Measurements from ENCODE around the gene PPP6R2.

PPP6R2 gene

DNA sequence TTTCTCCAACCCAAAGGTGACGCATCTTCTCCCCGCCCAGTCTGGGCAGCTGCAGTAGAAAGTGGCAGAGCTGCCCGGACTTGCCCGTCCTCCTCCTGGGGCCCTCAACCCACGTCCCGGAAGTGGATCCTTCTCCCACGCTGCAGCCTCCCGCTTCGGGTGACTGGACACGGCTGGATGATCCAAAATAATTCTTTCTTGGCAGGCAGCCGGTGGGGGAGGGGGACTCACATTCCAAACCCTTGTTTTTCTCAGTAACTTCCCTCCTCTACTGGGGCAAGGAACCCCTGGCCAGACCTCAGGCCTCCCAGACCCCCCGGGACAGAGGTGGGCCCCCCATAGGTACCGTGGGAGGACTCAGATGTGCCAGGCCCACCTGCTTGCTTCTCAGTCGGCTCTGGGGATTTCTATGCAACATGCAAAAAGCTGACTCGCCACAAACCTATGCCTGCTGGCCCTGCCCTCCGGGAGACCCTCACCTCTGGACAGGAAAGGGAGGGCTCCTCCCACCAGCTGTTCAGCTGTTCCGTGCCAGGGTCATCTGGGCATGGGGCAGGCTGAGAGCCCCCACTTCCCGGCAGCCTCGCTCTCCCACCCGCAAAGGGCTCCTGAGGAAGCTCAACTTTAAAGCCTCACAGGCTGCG lies 37.1 kb upstream of the PPP6R2 start:
- in situ Hi-C loops (cut with HindIII; ENCODE audit: low sequenced_read_pairs): no loop called here

DNA sequence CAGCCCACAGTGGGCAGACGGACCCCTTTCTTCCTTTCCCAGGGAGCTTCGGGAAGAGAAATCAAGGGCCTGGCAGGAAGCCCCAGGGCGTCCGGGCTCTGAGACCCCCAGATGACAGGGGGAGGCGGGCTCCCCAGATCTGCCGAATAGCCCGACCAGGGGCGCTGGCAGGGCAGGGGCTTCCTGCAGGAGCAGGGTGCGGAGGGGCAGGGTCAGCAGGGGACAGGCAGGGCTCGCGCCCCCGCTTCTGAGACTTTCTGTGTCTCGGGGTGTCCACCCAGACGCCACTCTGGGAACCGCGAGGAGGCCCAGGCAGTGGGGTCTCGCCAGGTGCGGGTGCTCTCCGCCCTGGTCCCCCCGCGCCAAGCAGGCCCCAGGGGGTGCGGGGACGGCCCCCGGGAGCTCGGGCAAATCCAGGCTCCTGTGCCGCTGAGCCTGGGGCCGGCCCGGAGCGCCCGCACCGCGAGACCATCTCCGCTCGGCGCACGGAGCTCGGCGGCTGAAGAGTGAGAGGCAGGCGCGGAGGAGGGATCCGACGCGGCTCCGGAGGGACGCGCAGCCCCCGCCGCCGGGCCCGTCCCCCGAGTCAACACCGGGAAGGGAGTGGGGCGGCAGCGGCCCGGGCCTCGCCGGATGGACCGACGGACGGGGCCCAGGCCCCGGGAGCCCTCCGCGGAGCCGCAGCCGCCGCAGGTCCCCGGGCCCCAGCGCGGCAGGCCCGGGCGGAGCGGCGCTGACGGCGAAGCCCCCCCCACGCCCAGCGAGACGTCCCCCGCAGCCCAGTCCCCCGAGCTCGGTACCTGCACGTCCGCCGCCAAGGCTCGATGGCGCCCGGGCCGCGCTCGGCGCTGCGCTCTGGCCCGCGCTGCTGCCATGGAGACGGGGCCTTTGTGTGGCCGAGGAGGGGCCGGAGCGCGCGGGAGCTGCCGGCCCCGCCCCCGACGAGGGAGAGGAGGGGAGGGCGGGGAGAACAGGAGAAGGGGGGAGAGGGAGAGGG lies 36.1 kb upstream of the PPP6R2 start, which contains the start of gene PLXNB2:
TSS of gene PLXNB2 (minus strand) at position 894 of the 997 bp plus-strand sequence. CDS start 17,062 bp downstream, outside the sequence.
- in situ Hi-C loops (cut with HindIII; ENCODE audit: low sequenced_read_pairs): no loop called here

DNA sequence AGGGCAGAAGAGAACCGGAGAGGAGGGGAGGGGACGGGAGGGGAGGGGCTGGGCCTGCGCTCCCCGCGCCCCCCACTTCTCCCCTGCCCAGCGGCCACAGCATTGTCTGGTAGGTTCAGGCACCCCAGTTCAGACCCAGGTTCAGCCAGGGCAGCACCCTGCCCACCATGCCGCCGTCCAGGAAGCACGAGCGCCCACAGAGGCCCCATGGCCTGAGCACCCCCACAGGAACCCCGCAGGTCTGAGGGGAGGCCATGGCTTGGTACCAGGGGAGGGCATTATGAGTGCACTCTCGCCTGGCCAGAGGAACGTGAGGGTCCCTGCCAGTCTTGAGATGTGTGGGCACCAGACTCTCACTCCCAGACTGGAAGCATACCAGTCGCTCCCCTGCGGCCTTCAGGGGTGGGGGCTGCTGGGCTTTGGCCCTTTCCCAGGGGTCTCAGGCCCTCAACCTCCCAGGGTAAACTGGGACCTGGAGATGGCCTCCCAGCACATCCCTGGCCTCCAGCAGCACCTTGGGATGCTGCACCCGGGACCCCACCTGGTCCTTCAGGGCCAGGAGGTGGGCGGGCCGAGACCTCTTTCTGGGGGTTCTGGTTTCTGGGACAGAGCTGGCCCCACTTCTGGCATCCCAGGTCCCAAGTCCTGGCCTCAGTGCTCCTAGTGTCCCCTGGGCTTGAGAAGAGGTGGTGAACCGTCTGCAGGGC lies 35.1 kb upstream of the PPP6R2 start:
- in situ Hi-C loops (cut with HindIII; ENCODE audit: low sequenced_read_pairs): no loop called here

DNA sequence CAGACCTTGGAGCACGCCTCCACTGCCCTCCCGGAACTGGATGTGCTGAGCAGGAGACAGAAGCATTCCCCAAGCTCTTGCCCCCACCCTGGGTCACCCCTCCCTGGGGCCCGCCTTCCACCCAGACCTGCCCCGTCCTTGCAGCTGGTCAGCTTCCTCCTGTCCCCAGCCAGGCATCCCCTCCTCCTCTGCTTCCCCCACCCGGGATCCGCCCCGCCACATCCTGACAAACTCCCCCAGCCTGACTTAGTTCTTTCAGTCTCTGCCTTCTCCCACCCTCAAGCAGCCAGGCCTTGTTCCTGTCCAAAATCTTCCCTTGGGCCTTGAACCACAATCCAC lies 34.6 kb upstream of the PPP6R2 start:
- in situ Hi-C loops (cut with HindIII; ENCODE audit: low sequenced_read_pairs): no loop called here

DNA sequence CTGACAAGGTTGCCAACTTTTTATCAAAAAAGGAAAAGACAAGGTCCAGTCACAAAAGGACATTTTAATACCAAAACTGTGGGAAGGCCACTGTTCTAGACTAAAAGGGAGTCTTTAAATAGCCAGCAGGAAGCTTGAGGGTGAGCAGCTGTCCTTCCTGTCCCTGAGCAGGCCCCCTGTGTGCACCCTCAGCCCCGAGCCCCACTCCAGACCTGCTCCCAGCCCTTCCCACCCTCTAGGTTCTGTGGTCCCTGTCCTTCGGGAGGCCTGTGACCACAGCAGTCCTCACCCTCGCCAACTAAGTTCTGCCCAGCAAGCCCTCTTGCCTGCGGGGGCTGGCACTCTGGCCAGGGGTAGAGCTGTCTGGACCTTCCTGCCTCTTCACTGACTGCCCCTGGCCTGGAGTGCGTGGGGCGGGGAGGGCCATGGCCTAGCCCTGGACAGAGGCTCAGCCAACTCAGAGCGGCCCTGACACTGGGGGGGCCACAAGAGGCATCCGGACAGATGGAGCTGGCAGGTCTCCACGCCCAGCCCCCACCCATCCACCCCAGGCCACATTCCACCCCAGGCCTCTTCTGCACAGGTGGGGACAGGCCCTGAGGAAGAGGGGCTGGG lies 34.0 kb upstream of the PPP6R2 start:
- in situ Hi-C loops (cut with HindIII; ENCODE audit: low sequenced_read_pairs): no loop called here

DNA sequence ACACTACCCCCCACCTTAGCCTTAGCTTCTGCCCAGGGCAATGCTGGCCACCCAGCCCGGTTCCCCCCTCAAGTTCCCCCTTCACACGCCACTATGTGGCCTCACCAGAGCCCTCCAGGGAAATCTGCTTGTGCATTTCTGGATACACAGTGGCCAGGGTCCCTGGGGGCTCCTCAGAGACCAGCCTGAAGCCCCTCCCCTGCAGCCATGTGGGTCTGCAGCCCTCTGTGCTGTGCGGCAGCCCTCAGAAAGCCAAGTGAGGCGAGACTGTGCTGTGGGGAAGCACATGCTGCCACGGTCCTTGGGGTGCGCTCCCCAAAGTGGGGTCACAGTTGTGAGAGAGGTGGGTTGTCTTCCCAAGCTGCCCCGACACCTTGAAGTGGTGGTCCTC lies 33.5 kb upstream of the PPP6R2 start:
- in situ Hi-C loops (cut with HindIII; ENCODE audit: low sequenced_read_pairs): no loop called here

DNA sequence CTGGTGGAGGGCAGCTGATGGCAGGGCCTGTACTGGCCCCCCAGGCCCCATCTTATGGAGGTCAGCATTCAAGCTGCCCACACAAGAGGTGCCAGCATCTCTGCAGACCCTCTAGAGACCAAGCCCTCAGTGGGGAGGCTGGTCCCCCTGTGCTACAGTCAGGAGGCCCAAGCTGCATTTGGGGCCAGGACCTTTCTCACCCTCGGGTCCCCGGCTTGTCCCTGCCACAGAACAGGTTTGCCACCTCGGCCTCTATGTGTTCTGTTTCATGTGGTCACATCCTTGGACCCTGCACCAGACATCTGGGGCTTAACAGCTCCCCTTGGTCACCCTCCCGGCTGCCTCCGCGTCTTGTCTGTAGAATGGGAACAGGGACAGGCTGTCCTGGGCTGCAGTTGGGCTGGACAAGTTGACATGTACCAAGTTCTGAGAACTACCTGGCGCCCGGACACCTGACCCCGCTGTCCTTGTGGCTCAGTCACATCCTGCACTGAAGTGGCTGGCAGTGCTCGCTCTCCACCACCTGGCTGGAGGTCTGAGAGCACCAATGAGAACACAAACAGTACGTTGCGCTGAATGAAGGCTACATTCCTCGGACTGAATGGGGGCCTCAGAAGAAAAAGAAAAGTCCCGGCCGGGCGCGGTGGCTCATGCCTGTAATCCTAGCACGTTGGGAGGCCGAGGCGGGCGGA lies 33.0 kb upstream of the PPP6R2 start:
- in situ Hi-C loops (cut with HindIII; ENCODE audit: low sequenced_read_pairs): no loop called here

DNA sequence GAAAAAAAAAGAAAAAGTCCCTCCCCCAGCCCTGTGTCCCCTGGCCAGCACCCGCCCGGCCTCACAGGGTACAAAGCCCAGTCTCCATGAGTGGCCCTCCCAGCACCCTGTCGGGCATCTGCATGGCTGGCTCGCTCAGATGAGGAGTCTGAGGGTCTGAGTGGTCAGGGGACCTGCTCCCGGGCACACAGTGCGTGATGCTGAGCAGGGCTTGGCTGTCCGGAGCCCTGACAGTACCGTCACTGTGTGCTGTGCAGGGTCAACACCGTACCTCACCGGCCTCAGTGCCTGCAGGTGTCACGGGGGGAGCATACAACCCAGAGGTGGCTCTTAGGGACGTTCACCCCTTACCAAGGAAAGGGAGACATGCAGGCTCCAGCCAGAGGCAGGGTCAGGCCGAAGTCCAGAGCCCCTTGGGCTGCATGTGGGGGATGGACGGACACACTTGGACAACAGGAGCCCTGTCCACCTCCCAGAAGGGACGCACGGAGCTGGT lies 32.1 kb upstream of the PPP6R2 start:
- in situ Hi-C loops (cut with HindIII; ENCODE audit: low sequenced_read_pairs): no loop called here

DNA sequence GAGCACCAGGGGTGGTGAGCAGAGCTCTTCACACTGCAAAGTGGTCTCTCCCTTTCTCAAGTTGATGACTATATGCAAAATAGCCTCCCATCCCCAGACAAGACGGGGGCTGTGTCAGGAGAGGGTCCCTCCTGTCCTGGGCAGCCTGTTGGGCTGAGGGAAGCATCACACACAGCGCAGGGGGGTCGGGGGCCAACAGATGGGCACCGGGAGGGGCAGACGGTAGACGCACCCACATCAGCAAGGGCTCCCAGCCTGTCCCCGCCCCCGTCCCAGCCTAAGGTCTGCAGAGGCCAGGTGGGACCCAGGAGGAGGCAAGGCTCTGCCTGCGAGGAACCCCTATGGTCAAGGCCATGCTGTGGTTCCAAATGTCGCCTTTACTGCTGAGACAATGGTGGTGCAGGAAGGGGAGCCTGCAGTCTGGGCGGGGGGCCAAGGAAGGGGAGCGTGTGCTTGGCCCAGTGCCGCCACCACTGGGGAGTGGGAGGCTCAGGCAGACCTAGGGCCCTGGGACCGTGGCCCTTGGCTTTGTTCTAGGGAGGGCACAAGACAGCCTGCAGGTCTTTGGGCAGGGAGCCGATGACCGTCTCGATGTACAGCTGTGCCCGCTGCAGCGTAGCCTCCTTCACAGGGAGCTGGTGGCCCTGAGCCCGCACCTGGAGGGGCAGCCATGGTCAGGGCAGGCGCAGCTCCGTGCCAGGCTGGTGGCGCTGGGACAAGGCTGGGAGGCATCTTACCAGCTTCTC lies 31.3 kb upstream of the PPP6R2 start:
- in situ Hi-C loops (cut with HindIII; ENCODE audit: low sequenced_read_pairs): no loop called here

DNA sequence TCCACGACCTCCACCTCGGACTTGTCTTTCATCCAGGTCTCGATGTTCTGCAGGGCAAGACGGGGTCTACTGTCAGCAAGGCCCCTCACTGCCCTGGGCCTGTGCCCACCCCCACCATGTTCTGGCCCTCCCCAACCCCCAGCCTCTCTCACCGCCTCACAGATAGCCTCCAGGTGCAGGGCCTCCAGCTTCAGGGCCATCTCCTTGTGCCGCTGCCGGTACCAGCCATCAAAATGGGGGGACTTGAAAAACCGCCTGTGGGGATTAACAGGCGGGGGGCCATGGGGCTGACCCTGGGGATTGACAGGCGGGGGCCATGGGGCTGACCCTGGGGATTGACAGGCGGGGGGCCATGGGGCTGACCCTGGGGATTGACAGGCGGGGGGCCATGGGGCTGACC lies 30.8 kb upstream of the PPP6R2 start:
- in situ Hi-C loops (cut with HindIII; ENCODE audit: low sequenced_read_pairs): no loop called here

DNA sequence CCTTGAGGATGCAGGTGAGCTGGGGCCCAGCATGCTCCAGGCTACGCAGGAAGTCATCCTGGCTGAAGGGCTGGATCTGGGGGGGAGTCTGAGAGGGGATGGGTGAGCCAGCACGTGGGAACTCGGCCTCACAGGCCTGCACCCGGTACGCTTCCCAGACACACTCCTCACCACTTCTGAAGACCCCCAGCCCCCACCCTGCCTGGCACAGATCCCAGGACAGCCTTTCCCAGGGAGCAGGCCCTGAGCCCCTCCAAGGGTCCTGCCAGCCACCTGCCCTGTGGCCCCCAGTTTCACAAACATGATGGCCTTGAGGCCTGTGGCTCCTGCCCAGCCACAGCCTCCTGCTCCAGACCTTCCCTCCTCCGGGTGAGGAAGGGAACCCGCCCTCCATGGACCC lies 30.1 kb upstream of the PPP6R2 start:
- in situ Hi-C loops (cut with HindIII; ENCODE audit: low sequenced_read_pairs): no loop called here

DNA sequence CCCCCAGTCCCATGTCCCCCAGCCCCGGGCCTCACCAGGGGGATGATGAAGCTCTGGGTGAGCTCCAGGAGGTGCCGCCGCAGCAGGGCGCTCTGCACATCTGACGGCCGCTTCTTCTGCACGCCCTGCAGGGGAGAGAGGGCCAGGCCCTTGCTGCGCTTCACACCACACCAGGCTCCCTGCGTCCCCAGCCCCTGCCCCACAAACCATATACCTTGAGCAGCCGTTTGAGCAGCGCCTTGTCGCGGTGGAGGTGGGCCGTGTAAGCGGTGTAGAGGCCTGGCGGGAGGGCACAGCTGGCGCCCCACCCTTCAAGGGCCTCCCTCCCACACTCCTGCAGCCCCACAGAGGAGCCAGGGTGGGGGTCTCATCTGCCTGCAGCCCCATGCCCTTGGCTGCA lies 29.5 kb upstream of the PPP6R2 start:
- in situ Hi-C loops (cut with HindIII; ENCODE audit: low sequenced_read_pairs): no loop called here

DNA sequence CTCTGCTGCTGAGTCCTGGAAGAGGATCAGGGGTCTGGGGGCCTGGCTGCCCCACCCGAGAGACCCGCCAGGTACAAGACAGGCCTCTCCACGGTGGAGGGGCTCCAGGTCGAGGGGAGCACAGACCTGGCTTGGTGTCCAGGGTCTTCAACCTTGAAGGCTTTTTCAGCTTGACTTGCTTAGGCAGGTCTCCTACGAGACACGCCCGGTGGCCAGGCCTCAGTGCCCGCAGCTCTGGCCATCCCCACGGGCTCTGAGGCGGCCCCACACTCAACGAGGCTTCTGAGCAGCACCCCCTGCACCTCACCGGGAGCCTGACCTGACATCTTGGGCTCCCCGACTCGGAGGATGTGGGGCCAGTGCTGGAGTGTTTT lies 29.1 kb upstream of the PPP6R2 start:
- in situ Hi-C loops (cut with HindIII; ENCODE audit: low sequenced_read_pairs): no loop called here

DNA sequence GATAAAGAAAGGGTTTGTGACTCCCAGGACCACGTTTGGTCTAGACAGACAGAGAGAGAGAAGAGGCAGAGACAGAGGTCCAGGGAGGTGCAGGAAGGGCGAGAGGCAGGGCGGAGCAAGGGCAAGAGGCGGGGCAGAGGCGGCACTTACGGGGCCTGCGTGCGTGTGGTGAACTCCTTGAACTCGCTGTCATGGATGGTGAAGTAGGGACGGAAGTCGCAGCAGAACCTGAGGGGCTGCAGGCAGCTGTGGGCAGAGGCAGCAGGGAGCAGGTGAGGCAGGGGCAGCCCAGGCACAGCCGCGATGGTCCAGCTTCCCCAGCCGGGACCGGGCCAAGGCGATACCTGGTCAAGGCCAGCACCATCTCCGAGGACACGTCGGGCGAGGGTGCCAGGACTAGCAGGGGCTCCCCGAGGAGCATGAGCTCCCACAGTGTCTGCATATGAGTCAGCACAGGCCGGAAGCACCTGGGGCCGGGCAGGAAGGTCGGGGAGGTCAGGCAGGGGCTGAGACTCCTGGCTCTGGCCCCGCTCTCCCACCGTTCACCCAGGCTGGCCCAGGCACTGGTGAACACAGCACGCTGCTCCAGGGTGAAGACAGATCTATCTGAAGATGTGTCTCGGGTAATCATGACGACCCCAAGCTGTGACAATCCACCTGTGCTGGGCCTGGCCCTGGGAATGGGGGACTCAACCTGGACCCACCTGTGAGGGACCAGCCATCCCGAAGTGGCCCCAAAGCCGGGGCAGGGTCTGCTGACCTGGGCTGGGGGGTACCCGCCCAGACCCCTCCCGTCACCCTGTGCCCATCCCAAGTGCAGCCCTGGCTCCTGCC lies 28.5 kb upstream of the PPP6R2 start:
- in situ Hi-C loops (cut with HindIII; ENCODE audit: low sequenced_read_pairs): no loop called here

DNA sequence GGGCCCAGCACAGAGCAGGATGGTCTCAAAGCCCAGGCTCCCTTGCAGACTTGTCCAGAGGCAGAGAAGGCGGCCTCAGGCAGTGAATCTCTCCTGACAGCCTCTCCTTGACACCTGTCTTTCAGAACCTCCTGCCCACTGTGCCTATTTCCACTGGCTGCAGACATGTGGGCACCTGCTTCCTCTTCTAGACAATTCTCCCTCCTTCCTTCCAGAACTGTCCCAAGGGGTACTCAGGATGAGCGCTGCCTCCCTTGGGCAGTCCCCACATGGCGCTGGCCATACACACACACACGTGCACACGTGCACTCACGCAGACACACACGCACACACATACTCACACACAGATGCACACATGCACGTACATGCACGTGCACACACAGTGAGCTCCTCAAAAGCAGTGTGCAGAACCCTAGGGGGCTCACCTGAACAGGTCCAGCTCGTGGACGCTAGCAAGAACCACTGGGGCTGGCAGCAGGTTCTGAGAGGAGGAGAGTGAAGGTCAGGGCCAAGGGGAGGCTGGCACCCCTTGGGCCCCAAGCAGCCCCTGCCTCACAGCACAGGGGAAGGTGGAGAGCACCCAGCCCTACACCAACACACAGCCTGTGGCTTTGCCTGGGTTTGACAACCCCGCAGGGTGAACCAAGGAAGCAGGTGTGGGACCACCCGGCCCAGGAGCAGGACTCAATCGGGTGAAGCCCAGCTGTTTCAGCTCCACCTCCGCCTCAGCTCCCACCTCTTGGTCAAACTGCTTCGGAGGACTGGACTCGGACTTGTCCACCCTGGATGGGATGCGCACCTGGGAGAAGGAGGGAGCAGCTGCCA lies 27.6 kb upstream of the PPP6R2 start:
- in situ Hi-C loops (cut with HindIII; ENCODE audit: low sequenced_read_pairs): no loop called here

DNA sequence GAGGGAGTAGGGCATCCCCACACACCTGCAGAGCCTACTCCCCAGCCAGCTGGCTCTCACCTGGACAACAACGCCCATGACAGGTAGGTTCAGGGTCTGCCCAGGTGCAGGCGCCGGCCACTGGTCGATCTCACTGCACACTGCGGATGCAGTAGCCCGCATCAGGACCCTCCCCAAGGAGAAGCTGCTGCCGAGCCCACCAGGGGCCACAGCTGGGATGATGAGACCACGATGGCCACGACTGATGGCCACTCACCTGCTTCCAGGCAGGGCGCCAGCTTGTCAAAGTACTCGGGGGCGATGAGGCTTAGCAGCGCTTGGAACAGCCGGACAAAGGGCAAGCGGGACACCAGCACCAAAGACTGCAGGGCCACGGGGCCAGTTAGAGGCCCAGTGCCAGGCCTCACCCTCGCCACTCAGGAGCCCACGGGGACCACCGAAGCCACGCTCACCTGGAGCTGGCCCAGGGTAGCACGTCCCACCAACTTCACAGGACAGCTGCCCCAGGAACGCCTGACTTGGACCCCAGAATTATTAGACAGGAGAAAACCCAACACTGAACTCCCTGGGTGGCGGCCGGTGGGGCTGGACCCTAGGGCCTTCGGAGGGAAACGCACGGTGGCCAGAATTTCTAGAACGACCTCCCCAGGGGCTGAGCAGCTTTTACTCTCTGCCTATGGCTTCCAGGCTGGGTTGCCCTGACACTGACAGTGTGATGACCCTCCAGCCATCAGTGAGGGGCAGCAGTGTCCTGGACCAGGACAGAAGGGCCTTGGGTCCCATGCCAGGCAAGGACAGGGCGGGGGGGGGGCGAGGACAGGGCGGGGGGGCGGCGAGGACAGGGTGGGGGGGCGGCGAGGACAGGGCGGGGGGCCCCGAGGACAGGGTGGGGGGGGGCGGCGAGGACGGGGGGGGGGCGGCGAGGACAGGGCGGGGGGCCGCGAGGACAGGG lies 26.7 kb upstream of the PPP6R2 start:
- in situ Hi-C loops (cut with HindIII; ENCODE audit: low sequenced_read_pairs): no loop called here

DNA sequence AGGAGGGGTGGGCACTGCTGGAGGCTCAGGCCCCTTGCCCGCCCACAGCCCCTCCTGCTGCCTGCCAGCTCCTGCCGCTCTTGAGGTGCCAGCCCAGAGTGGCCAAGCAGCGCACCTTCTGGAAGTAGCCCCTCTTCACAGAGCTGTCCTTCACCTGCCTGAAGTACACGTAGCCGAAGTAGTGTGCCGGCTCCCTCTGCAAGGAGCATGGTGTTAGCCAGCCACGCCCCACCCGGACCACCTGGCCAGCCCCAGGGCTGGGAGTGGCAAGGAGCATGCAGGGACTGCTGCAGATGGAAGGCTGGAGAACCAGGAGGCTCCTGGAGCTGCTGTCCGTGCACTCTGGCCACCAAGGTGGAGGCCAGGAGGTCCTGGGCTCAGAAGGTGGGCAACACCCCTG lies 25.9 kb upstream of the PPP6R2 start:
- in situ Hi-C loops (cut with HindIII; ENCODE audit: low sequenced_read_pairs): no loop called here

Data from endothelial cell of hepatic sinusoid (primary cell).